ENCODE results near the gene PIP4K2A. TPM values are rescaled to one million over a fixed set of nuclear protein-coding genes. Genes with fewer than 3 reads are reported as not detected.
A peak's percentile ranks its signal among the peaks of the same experiment; 100 is the strongest.

Gene PIP4K2A
- total RNA-seq, 4 donors from 2014 or later = 3.1 to 19.1 (median 7.6) TPM

- peak overlapping the region in 1 of 4 donors; percentile 21 for H3K4me3 ChIP-seq
- peak overlapping the region in 1 of 4 donors; percentile 5 for H3K27ac ChIP-seq
- 69 to 77% methylated on average over 6 to 7 of the region's 7 CpGs for WGBS, 2 donors
- TF ChIP-seq CTCF (IDR thresholded peaks at IDR 0.05) (no peak), POLR2A (IDR thresholded peaks at IDR 0.05) (no peak)
- no peaks in the 10 kb centered on the region for H3K4me1 ChIP-seq
- H3K9me3 ChIP-seq = no peaks in the 10 kb centered on the region
- intact Hi-C loops (cut with DNase I) = no loop called here
- no peaks in the 10 kb centered on the region for H3K27me3 ChIP-seq
- H3K36me3 ChIP-seq = peaks cover 0 to 60% (median 0%) of the 10 kb centered on the region in 3 donors
- no peak for DNase-seq
Observed at GRCh38 chr10:22568928-22569327, 145.4 kb downstream of the PIP4K2A start.

GRCh38 chr10:22564060-22564459, 150.3 kb downstream of the PIP4K2A start:
- peaks cover 0 to 67% (median 0%) of the 10 kb centered on the region in 3 donors for H3K36me3 ChIP-seq
- H3K4me3 ChIP-seq = no peak overlapping the region
- no peak for TF ChIP-seq CTCF (IDR thresholded peaks at IDR 0.05)
- no peak for TF ChIP-seq POLR2A (IDR thresholded peaks at IDR 0.05)
- no peaks in the 10 kb centered on the region for H3K4me1 ChIP-seq
- no peaks in the 10 kb centered on the region for H3K9me3 ChIP-seq
- DNase-seq = no peak
- intact Hi-C loops (cut with DNase I) = no loop called here
- no peaks in the 10 kb centered on the region for H3K27me3 ChIP-seq
- no peak overlapping the region for H3K27ac ChIP-seq
- whole genome bisulfite sequencing, 2 donors = 76 to 91% methylated on average over 5 of the region's 5 CpGs

- DNase-seq = no peak
- Histone ChIP-seq H3K27ac (no peak overlapping the region), H3K4me1 (no peaks in the 10 kb centered on the region), H3K36me3 (peaks cover 0 to 48% (median 0%) of the 10 kb centered on the region in 3 donors), H3K27me3 (no peaks in the 10 kb centered on the region), H3K4me3 (no peak overlapping the region), H3K9me3 (no peaks in the 10 kb centered on the region)
- TF ChIP-seq POLR2A (IDR thresholded peaks at IDR 0.05) (no peak), CTCF (IDR thresholded peaks at IDR 0.05) (no peak)
- intact Hi-C loops (cut with DNase I) = no loop called here
- 92% methylated on average over 5 of the region's 5 CpGs for WGBS, 2 donors
Observed at GRCh38 chr10:22561909-22562308, 152.5 kb downstream of the PIP4K2A start.

GRCh38 chr10:22560913-22561239, 153.5 kb downstream of the PIP4K2A start:
- no peaks in the 10 kb centered on the region for H3K4me1 ChIP-seq
- no peaks in the 10 kb centered on the region for H3K9me3 ChIP-seq
- peaks cover 0 to 48% (median 0%) of the 10 kb centered on the region in 3 donors for H3K36me3 ChIP-seq
- 89 to 94% methylated on average over 6 of the region's 6 CpGs for WGBS, 2 donors
- intact Hi-C loops (cut with DNase I) = no loop called here
- no peak overlapping the region for H3K4me3 ChIP-seq
- no peaks in the 10 kb centered on the region for H3K27me3 ChIP-seq
- no peak for DNase-seq
- TF ChIP-seq CTCF (IDR thresholded peaks at IDR 0.05) (no peak), POLR2A (IDR thresholded peaks at IDR 0.05) (no peak)
- no peak overlapping the region for H3K27ac ChIP-seq

GRCh38 chr10:22560096-22560912, 154.1 kb downstream of the PIP4K2A start:
- no peak overlapping the region for H3K4me3 ChIP-seq
- H3K4me1 ChIP-seq = no peaks in the 10 kb centered on the region
- intact Hi-C loops (cut with DNase I) = no loop called here
- TF ChIP-seq CTCF (IDR thresholded peaks at IDR 0.05) = no peak
- TF ChIP-seq POLR2A (IDR thresholded peaks at IDR 0.05) = no peak
- no peak overlapping the region for H3K27ac ChIP-seq
- DNase-seq = no peak
- no peaks in the 10 kb centered on the region for H3K27me3 ChIP-seq
- WGBS, 2 donors = 91% methylated on average over 12 to 17 of the region's 17 CpGs
- H3K9me3 ChIP-seq = no peaks in the 10 kb centered on the region
- H3K36me3 ChIP-seq = peaks cover 0 to 48% (median 0%) of the 10 kb centered on the region in 3 donors
